Colonic mucosa (tissue), 4 donors: ENCODE measurements around the gene HSPA1B. TPM values are rescaled to one million over a fixed set of nuclear protein-coding genes. Genes with fewer than 3 reads are reported as not detected.
"Not testable (repeated sequence)": the region's sequence is repeated elsewhere in the genome, so short reads cannot be mapped to it uniquely, and the experiment has no call there.

ENCODE experiments used
- DNase-seq: peaks from one replicate; pipeline ENCODE4 v3.0.0-alpha.2; 2020
- H3K27ac ChIP-seq: fragments of 200-600 bp; one replicate; pipeline ENCODE4 v1.8.0; 2021
- H3K27me3 ChIP-seq: fragments of 200-600 bp; one replicate; pipeline ENCODE4 v1.8.0; 2021
- H3K36me3 ChIP-seq: fragments of 200-600 bp; one replicate; pipeline ENCODE4 v1.8.0; 2021
- H3K4me1 ChIP-seq: fragments of 200-600 bp; one replicate; pipeline ENCODE4 v1.8.0; 2021; ENCODE audit warnings: mild to moderate bottlenecking
- H3K4me3 ChIP-seq: fragments of 200-600 bp; one replicate; pipeline ENCODE4 v1.8.0; 2021
- H3K9ac ChIP-seq, 2 donors: one replicate each; pipeline ENCODE4 v1.7.0; 2013; ENCODE audit warnings: control low read depth in 2 of 2, low read depth in 2 of 2, low read length in 2 of 2
- H3K9me3 ChIP-seq: fragments of 200-600 bp; one replicate; pipeline ENCODE4 v1.8.0; 2021
- intact Hi-C: fragments of 100-400 bp; cut with DNase I; formaldehyde crosslinking; loops from one replicate; pipeline ENCODE4 v1.14.1; 2022
- total RNA-seq, 2 donors: library from RNA; stranded (reverse); fragmentation: NEBNext Ultra II Directional in 1 of 2; extraction: Animal tissue kit (Norgen Biotek cat#: 25700) in 1 of 2; gene quantifications; one replicate each; pipeline ENCODE4 v1.2.1, GENCODE V29; 2021
- TF ChIP-seq, protein P1 (sequence below): fragments of 200-600 bp; IDR thresholded peaks from one replicate; pipeline ENCODE4 v1.8.0; 2022; ENCODE audit warnings: antibody characterized with exemption, mild to moderate bottlenecking
- donor health status: healthy.
- donor health status: DM: no; HTN: no; CAD: no.
- donor health status: DM: no; HTN: no; CAD: no.

Gene HSPA1B
- total RNA-seq, 2 donors from 2014 or later = 278 to 543 TPM

- Histone ChIP-seq H3K27me3 (no peaks in the 10 kb centered on the region), H3K4me1 (peaks cover 9% of the 10 kb centered on the region), H3K9me3 (no peaks in the 10 kb centered on the region), H3K27ac (peak overlapping the region; percentile 91), H3K9ac (peak overlapping the region; percentile 79 to 97), H3K36me3 (no peaks in the 10 kb centered on the region), H3K4me3 (peak overlapping the region; percentile 61)
- no peak for DNase-seq
- intact Hi-C loops = no loop called here
- TF ChIP-seq, protein P1, sequence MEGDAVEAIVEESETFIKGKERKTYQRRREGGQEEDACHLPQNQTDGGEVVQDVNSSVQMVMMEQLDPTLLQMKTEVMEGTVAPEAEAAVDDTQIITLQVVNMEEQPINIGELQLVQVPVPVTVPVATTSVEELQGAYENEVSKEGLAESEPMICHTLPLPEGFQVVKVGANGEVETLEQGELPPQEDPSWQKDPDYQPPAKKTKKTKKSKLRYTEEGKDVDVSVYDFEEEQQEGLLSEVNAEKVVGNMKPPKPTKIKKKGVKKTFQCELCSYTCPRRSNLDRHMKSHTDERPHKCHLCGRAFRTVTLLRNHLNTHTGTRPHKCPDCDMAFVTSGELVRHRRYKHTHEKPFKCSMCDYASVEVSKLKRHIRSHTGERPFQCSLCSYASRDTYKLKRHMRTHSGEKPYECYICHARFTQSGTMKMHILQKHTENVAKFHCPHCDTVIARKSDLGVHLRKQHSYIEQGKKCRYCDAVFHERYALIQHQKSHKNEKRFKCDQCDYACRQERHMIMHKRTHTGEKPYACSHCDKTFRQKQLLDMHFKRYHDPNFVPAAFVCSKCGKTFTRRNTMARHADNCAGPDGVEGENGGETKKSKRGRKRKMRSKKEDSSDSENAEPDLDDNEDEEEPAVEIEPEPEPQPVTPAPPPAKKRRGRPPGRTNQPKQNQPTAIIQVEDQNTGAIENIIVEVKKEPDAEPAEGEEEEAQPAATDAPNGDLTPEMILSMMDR = no peak
Observed at GRCh38 chr6:31805939-31806469, 21.5 kb upstream of the HSPA1B start.

DNA sequence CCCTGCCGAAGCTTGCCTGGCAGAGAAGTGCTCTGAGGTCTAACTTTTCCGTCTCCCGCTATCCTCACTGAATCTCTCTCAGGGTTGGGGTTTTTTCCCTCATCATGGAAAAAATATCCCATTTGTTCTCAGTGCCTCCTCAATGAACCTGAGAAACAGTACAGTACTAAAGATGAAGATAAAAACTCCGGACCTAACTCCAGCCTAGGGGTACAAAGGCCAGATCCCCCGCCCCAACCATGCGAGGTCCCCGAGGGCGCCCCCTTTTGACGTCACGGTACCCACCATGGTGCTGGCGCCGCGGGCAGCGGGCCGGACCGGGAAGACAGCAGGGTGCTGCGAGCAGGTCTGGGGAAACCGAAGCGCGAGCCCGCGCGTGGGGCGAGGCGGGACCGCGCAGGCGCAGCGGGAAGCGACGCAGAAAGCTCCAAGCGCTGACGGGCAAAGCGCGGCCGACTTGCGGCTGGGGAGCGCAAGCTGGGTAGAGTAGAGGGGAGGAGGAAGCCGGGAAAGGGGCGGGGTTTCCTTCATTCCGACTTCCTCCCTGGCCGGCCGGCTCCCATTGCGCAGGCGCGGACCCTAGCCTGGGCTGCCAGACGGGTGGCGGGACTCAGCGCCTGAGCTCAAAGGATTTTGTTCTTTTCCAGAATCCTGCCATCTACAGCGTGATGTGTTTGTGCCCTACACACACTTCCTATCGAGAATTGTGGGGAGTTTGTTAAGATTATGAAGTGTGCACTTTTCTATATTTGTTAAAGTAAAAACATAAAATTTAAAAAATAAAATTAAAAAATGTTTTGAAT lies 20.9 kb upstream of the HSPA1B start, which contains the start of gene LSM2:
LSM2 (minus strand) TSS at position 497 of the 803 bp plus-strand sequence; CDS start at position 288, 209 bp downstream.
- H3K4me1 ChIP-seq = peaks cover 9% of the 10 kb centered on the region
- H3K4me3 ChIP-seq = peak within 1 kb of the TSS; percentile 61
- peak within 1 kb of the TSS; percentile 79 to 97 for H3K9ac ChIP-seq
- peak; percentile 96 for DNase-seq
- peak within 1 kb of the TSS; percentile 91 for H3K27ac ChIP-seq
- intact Hi-C loops = no loop called here
- TF ChIP-seq, protein P1 = no peak
- no peaks in the 10 kb centered on the region for H3K9me3 ChIP-seq
- H3K36me3 ChIP-seq = no peaks in the 10 kb centered on the region
- H3K27me3 ChIP-seq = no peaks in the 10 kb centered on the region

DNA sequence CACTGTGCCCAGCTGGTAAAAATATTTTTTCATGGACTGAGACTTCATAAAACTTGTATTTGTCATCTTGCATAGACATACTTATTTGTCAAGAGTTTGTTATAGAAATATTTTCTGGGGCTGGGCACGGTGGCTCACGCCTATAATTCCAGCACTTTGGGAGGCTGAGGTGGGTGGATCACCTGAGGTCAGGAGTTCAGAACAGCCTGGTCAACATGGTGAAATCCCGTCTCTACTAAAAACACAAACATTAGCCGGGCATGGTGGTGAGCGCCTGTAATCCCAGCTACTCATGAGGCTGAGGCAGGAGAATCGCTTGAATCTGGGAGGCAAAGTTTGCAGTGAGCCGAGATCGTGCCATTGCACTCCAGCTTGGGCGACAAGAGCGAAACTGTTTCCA lies 18.9 kb upstream of the HSPA1B start:
- intact Hi-C loops, H3K4me3 ChIP-seq, DNase-seq, H3K27me3 ChIP-seq, H3K9me3 ChIP-seq, H3K27ac ChIP-seq, H3K36me3 ChIP-seq, H3K4me1 ChIP-seq, H3K9ac ChIP-seq: not testable (repeated sequence)

DNA sequence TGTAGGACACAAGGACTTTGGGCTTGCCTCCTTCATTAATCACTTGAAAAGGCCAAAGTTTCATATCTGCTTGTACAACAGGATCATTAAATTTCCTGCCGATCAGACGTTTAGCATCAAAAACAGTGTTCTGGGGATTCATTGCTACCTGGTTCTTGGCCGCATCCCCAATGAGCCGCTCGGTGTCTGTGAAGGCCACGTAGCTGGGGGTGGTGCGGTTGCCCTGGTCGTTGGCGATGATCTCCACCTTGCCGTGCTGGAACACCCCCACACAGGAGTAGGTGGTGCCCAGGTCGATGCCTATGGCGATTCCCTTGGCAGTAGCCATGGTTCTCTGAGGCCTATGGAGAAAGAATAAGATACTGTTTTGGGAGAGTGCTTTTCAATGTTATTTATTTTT lies 15.9 kb upstream of the HSPA1B start:
- Histone ChIP-seq H3K4me3 (no peak overlapping the region), H3K4me1 (no peaks in the 10 kb centered on the region), H3K9me3 (no peaks in the 10 kb centered on the region), H3K27me3 (no peaks in the 10 kb centered on the region), H3K9ac (no peak overlapping the region), H3K36me3 (no peaks in the 10 kb centered on the region), H3K27ac (no peak overlapping the region)
- intact Hi-C loops = no loop called here
- no peak for DNase-seq
- TF ChIP-seq, protein P1 = no peak

- no peak for DNase-seq
- Histone ChIP-seq H3K4me1 (no peaks in the 10 kb centered on the region), H3K4me3 (no peak overlapping the region), H3K27ac (peak overlapping the region; percentile 100), H3K27me3 (no peaks in the 10 kb centered on the region), H3K9ac (peak overlapping the region; percentile 31 to 75), H3K9me3 (no peaks in the 10 kb centered on the region), H3K36me3 (no peaks in the 10 kb centered on the region)
- intact Hi-C loops = no loop called here
- TF ChIP-seq, protein P1 = no peak
Observed at GRCh38 chr6:31813465-31813849, 14.1 kb upstream of the HSPA1B start.

- H3K4me1 ChIP-seq = peaks cover 6% of the 10 kb centered on the region
- no peaks in the 10 kb centered on the region for H3K27me3 ChIP-seq
- H3K4me3 ChIP-seq = peak overlapping the region; percentile 47
- H3K9me3 ChIP-seq = no peaks in the 10 kb centered on the region
- H3K9ac ChIP-seq = peak overlapping the region; percentile 31 to 83
- intact Hi-C loops = no loop called here
- peak; percentile 98 for DNase-seq
- H3K27ac ChIP-seq = peak overlapping the region; percentile 100
- TF ChIP-seq, protein P1 = no peak
- no peaks in the 10 kb centered on the region for H3K36me3 ChIP-seq
Observed at GRCh38 chr6:31814677-31815024, 12.9 kb upstream of the HSPA1B start.
